GM21786 (cell line): ENCODE results near the gene CFAP299.
"Not testable (repeated sequence)": the region's sequence is repeated elsewhere in the genome, so short reads cannot be mapped to it uniquely, and the experiment has no call there.

Experiments
- ATAC-seq: cut with Tn5 transposase; IDR thresholded peaks from one replicate; pipeline ENCODE4 v1.9.1; 2021; ENCODE audit not compliant: unreplicated experiment

CFAP299 gene

DNA sequence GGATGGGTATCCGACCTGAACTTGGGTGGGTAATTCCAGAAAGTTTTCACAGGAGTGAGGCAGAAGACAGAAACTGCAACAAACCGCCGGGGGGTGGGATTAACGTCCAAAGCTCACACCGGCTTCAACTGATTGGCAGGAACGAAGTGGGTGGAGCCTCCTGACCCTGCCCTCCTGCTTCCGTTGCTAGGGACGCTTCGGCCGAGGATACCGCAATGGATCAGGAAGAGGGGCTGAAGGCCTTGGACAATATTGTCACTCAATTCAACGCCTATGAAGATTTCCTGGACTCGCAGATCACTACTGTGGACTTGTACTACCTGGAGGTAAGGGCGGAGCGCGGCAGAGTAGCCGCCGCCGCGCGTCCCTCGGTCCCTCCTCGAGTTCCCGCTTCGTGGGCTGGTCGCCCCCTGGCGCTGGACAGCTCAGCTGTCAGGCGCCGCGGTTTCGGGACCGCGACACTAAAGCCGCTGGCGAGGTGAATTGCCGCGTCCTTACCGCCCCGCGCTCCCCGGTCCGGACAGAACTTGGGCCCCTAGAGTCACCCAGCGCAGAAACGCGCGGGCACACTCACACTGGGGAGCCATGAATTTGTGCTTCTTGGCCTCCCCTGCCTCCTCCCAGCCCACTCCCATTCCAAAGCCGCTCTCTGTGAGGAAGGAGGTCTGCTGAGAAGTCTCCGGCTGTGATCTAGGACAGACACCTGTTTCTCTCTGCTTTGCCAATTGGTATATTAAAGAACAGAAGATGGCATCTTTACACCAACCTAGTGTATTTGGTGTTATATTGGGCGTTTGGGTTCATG is at the start of gene CFAP299:
Gene CFAP299 (plus strand): TSS at position 177 of the 805 bp plus-strand sequence.
- peak; percentile 92 for ATAC-seq

DNA sequence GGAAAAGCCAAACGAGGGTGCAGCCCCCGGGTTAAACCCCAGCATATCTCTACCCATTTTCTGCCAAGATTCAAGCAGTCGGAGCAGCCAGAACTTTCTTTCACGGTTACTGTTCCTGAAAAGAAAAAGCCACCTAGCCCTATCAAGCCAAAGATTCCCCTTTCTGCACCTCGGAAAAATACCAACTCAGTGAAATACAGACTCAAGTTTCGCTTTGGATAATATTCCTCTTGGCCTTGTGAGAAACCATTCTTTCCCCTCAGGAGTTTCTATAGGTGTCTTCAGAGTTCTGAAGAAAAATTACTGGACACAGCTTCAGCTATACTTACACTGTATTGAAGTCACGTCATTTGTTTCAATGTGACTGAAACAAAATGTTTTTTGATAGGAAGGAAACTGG is 49.1 kb upstream of the CFAP299 start:
- no peak for ATAC-seq

DNA sequence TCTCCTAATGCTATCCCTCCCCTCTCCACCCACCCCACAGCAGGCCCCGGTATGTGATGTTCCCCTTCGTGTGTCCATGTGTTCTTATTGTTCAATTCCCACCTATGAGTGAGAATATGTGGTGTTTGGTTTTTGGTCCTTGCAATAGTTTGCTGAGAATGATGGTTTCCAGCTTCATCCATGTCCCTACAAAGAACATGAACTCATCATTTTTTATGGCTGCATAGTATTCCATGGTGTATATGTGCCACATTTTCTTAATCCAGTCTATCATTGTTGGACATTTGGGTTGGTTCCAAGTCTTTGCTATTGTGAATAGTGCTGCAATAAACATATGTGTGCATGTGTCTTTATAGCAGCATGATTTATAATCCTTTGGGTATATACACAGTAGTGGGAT is 44.9 kb upstream of the CFAP299 start:
- not testable (repeated sequence) for ATAC-seq

DNA sequence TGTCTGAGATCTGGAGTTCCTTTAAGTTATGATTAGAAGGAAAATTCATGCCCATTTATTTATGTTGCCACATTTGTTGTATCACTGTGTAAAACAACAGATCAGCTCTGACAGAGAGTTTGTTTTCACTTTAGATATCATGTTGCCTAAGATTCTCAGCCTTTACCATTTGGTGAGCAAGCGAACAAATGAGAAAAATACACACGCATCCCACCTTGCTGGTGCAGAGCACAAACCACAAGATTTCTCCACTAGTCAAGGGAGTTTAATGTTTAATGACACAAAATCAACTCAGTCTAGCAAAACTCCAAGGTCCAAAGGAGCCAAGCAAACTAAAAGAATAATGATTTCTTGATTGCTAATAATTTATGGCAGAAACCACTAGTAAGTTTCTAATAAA is 41.3 kb upstream of the CFAP299 start:
- ATAC-seq, result no peak

DNA sequence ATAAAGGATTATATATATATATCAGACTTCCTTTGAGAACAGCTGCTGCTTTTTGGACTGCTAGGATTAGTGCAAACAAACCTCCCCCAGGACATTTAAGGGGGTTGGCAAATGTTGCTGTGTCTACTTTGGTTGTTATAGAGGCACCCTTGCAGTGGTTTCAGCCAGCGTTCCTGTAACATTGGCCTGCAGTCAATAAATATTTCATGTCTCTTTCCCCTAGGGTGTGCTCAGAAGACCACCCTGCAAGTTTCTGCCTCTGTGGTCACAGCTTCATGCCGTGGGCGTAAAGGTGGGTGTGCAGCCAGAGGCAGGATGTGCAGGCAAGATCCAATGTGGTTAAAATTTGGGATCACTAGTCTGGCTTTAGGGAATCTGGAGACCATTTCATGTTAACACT is 40.2 kb upstream of the CFAP299 start:
- no peak for ATAC-seq

DNA sequence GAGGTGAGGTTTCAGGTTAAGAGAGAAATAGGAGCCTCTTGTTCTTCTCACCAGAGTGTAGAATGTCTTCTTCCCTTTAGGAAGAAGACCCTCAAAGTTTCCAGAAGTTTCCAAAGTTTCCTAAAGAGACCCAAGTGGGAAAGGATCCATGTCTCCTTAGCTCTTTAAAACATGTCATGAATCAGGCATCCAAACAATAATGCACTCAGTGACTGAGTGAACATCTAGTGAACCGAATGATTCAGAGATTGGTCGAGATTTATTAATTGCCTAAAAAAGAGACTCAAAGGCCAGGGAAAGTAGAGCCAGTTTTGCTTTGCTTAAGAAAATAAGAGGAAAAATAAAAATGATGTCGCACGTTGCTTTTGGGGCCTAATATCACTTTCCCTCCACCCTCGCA is 39.7 kb upstream of the CFAP299 start:
- no peak for ATAC-seq

DNA sequence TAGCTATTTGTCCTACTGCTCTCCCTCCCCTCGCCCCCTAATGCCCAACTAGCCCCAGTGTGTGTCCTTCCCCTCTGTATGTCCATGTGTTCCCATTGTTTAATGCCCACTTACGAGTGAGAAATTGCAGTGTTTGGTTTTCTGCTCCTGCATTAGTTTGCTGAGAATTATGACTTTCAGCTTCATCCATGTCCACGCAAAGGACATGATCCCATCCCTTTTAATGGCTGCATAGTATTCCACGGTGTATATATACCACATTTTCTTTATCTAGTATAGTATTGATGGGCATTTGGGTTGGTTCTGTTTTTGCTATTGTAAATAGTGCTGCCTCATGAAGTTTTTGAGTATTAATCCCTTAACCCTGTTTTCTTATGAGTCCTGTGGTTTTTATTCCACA is 33.6 kb upstream of the CFAP299 start:
- no peak for ATAC-seq

DNA sequence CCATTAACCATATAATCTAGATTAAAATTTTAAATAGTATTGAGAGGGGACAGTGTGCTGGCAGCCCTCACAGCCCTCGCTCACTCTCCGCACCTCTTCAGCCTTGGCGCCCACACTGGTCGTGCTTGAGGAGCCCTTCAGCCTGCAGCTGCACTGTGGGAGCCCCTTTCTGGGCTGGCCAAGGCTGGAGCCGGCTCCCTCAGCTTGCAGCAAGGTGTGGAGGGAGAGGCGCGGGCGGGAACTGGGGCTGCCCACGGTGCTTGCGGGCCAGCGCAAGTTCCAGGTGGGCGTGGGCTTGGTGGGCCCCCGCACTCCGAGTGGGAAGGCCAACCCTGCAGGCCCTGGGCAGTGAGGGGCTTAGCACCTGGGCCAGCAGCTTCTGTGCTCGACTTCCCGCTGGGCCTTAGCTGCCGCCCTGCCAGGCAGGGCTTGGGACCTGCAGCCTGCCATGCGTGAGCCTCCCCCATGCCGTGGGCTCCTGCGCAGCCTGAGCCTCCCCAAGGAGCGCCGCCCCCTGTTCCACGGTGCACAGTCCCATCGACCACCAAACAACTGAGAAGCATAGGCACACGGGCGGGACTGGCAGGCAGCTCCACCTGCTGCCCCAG is 32.8 kb upstream of the CFAP299 start:
- ATAC-seq, result no peak

DNA sequence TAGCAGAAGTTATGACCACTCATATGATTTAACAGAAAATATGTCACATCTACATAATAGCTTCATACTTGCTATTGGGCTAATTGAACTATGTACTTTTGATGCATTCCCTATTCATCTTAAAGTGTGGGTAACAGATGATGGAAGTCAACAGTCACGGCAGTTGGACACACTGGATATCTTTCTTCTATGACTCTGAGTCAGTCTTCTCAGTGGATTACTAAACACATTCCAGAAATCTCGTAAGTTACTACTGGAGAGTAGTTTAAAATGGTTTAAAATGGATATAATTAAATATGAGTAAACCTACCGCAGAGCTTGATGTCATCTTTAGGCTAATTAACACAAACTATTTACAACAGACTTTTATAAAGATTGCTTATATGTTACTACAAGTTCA is 30.1 kb upstream of the CFAP299 start:
- ATAC-seq, result no peak

DNA sequence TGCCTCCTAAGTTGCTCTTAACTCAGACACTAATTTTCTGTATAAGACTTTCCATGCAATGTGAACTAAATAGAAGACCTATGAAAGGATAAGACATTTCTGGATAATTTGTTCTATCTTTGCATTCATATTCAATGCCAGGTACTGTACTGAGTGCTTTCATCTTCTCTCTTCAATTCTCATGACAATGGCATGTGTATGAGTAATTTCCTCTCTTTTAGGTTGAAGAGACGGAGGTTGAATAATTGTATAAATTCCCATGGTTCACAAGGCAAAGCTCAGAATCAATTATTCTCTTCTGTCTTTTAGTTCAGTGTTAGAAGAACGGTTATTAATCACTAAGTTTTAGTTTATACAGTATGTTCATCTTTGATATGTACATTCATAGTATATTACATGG is 29.3 kb upstream of the CFAP299 start:
- ATAC-seq, result no peak

DNA sequence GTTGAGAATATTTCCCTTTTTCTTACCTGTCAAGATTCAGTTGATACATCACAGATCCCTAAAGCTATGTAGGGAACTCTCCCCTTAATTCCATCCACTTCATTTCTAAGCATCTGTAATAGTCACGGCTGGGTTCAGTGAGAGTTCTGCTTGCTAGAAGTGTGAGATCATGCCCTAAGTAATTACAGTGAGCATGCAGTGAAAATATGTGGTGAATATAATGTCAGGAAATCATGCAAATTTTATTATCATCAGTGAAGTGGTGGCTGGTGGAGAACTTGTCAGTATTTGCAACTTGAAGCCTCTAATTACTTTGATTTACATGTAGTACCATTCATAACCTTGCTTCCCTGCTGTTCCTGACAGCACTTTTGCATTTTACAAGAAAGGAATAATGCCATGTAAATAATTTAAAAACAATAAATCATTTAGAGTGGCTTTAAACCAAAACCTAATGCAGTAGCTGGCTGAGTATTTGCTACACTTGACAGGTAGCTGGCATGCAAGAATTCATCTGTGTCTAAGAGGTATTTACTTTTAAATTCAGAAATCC is 28.3 kb upstream of the CFAP299 start:
- ATAC-seq, result no peak

DNA sequence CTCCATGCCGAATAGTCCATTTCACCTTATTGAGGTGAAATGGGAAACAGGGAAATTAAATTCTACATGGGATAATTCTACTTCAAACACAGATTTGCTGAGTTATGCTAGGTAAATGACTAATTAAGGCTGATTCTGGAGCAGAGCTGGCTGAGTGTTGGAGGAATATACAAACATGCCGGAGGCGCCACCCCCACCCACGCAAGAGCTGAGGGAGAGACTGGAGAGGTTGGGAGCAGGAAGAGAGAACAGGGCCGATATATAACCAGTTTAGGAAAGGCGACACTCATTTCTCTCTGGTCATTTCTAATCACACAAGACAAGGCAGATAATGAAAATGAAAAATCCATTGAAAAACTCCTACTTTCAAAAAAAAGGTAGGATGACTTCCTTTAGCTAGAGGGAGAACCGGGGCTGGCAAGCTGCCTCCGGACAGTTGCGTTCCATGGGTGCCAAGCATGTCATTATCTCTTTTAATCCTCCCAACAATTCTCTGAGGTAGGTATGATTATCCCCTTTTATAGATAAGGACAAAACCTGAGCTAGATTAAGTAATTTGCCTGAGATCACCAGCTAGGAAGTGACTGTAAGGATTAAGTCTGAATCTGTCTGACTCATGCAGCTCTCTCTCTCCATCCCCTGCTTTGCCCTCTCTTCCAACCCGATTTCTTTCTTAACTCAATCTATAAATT is 27.6 kb upstream of the CFAP299 start:
- no peak for ATAC-seq

DNA sequence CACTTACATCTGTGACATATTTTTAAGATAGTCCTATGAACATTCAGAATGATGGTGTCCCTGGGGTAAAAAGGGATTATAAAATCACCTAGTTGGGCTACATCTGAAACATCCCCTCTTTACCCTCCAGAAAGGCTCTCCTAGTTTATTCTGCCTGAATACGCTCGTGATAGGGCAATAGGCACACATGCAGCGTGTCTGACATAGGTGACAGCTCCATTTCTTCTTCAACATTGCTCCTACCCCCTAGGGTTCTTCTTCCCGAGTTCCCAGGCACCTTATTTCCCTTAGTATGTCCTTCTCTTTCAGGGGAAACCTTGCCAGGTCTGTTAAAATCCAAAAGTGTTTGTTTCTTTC is 27.1 kb upstream of the CFAP299 start:
- ATAC-seq, result no peak

DNA sequence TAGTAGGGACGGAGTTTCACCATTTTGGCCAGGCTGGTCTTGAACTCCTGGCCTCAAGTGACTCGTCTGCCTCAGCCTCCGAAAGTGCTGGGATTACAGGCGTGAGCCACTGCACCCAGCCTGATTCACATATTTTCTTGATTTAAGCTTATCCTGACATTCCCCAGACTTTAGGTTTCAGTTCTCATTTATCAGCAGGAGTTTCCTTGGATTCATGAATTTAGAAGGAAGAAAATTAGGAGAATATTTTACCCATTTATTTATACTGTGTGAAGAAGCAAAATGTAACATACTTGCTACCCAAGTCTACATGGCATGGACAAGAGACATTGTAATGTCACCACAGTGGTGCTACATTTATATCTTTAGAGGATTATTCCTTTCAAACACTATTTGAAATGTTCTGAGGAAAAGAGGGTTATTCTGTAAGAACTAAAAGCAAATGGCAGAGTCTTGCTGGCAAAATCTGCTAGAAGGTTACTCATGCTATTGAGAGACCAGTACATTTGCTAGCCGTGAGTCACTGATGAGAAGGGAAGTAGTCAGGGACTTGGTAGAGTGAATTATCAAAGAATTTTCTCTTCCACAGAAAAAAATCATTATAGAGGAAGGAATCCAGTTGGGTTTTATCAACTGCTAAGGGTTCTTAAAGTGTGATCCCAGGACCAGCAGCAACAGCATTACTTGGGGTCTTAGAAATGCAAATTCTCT is 26.1 kb upstream of the CFAP299 start:
- ATAC-seq, result no peak

DNA sequence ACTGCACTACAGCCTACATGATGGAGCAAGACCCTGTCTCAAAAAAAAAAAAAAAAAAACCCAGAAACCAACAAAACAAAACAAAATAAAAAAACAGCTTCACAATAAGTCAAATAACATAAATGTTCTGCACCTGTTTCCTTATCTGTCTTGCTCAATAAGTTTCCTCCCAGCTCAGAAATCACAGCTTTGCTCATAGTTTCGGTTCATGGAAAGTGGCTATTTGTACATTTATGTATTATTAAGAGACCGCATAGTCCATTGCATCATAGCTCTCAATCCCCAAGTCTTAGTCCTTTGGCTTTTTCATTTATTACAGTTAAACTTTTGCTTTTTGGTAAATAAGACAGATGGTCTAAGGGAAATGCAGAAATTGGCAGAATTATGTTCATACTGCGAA is 24.4 kb upstream of the CFAP299 start:
- no peak for ATAC-seq

DNA sequence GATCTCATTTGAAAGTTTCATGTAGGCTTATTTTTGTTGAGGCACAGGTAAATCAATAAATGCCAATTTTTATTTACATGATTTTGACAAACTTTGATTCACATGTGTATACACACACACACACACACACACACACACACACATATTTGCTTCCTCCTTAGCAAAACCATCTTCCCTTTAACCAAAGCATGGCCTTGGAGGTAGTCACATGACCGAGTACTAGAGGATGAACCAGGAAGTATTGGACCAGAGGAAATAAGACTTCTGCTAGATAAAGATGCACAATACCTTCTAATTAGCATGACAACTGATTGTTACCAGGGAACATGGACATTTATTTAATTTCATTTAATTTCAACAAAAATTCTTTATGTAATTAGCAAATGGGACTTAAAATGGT is 23.4 kb upstream of the CFAP299 start:
- ATAC-seq, result no peak

DNA sequence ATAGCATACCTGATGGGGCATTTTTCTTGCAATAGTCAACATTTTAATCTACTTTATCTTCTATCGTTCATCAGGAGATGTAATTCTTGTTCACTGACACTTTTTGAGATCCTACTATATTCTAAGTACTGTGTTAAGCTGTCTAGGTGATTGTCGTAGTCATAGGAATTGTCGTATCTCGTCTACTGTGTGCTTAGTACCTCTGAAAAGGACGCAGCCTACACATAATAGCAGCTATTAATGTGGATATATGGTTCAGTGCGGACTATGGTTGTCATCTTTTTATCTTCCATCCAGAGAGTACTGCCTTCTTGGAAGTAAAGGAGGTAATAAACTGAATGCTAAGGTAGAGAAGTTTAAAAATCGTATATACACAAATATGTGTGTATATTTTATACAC is 21.9 kb upstream of the CFAP299 start:
- ATAC-seq, result no peak

DNA sequence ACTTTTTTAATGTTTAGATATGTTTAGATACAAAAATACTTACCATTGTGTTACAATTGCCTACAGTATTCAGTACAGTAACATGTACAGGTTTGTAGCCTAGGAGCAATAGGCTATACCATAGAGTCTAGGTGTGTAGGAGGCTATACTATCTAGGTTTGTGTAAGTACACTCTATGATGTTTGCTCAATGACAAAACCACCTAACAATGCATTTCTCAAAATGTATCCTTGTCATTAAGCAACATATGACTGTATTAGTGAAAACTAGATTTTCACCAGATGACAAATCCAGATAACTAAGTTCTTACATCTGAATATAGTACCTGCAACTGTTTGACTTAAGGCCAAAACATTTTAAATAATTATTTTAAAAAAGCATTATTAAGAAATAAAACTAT is 19.7 kb upstream of the CFAP299 start:
- not testable (repeated sequence) for ATAC-seq

DNA sequence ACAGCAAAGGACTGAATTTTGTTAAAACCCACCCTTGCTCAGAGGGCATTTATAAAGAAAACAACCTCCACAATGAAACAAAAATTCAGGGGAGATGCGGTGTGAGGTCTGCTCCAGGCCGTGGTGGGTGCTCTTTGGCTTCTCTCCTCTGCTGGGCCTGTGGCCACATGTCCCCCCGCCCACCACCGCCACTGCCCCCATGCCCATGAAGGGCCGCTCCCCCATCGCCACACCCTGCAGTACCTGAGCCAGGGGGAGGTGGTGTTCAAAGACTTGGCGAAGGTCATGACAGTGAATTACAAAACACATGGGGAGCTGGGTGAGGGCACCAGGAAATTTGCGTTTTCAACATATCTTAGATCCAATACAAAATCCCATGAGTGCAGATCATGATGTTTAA is 14.2 kb upstream of the CFAP299 start:
- no peak for ATAC-seq

DNA sequence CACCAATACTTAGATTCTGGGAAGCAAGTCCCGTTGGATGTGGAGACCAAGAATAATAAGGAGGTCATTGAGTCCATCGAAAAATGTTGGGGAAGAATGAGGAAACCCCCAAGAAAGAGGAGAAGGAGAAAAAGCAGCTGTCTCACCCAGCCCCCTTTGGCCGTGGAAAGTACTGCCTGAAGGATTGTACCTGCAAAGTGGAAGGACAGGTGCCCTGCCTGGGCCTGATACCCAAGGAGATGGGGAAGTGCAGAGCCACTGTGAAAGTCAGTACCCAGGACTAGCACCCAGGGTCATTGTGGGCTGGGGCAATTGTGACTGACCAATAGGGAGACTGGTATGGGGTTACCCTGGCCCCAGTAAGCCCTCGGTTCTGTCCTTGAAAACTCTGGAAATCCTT is 13.8 kb upstream of the CFAP299 start:
- no peak for ATAC-seq

DNA sequence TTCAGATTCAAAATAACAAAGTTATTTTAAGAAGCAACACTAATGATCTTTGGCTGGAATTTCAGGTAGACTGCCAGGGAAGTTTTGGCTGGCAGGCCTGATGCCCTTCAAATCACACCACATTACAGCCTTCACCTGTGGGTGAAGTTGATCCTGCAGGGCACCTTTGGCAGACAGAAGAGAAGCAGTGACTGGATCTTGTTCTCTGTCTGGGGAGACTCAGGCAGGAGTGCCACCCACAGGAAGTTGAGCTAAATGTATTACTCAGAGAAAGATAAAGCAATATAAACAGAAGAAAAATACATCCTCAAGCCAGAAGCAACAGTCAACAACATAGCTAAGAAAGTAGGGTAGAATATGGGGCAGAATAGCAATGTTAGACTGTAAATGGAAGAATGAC is 12.8 kb upstream of the CFAP299 start:
- ATAC-seq, result no peak
